Stromal cell of bone marrow (primary cell): ENCODE data around the gene MAD2L1.
A peak's percentile ranks its signal among the peaks of the same experiment; 100 is the strongest.

Source experiments
- DNase-seq: peaks from one replicate; pipeline ENCODE4 v3.0.0-alpha.2; 2012; ENCODE audit warnings: low read depth

The MAD2L1 gene

DNA sequence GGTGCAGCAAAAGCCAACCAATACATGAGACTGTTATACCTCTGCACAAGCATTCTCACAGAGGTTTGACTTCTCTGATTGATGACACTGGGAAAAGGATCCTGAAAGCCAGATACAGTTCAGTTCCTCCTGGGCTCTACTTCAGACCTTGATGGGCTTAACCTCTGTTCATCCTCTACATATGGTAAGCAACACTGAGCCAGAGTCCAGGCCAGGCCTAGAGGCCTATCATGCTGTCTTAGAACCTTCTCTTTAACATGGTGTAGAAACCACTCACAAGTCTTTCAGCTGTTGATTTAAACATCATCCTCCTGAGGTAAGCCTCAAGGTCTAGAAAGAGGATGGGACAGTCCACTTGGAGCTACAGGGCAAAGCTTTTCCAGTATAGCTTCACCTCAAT is 9.2 kb downstream of the MAD2L1 start:
- DNase-seq: no peak

DNA sequence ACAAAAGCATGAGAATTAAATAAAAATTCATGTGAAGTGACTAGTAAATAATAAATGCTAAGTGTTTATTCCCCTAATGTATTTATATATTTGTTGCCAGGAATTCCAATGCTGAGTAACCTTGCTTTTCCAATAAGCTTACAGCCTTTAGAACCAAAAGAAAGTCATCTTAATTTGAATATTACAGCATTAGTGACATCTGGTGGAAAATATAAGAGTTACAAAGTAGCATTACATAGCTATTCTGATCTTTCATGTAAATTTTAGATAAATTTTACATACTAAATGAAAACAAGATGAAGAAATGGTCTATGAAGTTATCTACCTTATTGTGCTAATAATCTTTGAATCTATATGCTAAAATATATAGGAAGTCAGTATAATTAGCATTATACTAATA is 10.4 kb downstream of the MAD2L1 start:
- DNase-seq: no peak

DNA sequence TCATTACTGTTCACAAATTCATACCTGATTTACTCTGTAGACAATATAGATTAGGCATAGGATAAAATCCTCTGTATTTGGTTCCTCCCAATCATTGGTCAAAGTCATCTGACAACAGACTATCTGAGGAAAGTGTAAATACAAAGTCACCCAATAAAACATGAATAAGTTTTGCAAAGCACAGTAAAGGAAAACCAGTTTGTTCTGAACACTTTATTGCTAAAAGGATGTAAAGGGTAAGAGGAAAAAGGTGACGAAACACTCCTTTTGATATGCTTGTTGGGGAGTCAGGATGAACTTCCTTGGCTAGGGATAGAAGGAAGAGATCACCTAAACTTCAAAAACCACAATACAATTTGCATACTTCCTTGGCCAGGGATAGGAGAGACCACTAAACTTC is 10.9 kb downstream of the MAD2L1 start:
- no peak for DNase-seq

DNA sequence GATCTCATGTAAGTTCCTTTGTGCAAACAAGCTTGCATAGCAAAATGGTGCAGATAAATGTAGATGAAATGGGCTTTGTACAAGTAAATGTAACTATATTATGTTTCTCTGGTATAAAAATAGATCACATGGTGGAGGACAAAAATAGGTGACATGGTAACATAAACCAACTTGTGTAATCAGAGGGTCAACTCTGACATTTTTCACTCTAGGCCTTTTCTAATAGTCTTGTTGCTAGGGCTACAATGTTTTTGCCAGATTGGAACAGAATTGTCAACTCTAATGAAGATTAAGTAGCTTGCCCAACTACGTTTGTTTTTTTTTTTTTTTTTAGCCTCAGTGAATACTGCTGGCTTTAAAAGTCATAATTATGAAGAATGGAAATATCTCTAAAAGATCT is 11.5 kb downstream of the MAD2L1 start:
- DNase-seq: no peak

DNA sequence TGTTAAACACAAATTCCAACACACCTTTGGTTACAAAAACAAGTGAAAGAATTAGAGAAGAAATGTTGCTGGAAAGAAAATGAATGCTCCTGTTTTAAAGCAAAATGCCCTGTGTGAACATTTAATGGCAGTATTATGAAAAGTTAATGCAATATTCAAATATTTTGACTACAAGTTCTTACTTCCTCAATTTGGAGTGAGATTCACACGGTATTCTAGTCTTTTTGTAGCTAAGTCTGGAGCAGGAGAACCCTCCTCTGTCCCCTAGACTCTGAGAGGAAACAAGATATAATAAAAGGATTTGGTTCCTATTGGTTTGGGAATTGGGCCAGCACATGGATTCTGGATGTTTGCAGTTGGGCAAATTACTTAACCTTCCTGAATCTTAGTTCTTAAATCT is 12.7 kb downstream of the MAD2L1 start:
- no peak for DNase-seq

DNA sequence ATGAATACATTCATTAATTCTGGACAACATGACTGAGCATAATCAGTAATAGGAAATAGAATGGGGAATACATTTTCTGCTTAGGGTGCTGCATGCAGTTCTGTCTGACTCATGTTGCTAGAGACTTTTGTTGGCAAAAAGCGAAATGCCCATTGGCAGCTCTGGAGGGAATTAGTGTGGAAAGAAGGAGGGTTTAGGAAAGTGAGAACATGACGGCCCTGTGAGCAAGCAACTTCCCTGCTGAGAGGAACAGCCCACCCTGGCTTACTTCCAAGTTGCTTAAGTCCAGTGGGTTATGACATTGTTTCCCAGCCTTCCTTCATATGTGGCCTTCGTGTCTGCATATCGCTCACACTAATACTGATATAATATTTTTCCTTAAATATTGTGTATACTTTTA is 13.8 kb downstream of the MAD2L1 start:
- peak; percentile 95 for DNase-seq

DNA sequence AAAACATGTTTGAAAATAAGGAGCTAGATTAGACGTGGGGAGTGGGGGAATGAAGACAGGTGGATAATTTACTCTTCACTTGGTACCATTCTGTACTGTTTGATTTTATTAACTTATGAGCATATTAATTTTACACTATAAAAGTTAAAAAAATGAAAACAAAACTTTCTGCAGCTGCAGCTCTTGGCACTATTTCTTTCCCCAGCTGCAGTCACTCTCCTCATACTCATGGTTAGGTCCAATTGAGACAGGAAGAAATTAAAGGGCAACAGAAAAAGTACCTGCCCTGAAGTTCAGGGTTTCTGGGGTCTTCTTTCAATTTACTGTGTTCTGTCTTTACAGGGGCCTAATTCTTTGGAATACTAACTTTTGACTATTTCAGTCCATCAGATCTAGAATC is 15.4 kb downstream of the MAD2L1 start:
- DNase-seq: no peak

DNA sequence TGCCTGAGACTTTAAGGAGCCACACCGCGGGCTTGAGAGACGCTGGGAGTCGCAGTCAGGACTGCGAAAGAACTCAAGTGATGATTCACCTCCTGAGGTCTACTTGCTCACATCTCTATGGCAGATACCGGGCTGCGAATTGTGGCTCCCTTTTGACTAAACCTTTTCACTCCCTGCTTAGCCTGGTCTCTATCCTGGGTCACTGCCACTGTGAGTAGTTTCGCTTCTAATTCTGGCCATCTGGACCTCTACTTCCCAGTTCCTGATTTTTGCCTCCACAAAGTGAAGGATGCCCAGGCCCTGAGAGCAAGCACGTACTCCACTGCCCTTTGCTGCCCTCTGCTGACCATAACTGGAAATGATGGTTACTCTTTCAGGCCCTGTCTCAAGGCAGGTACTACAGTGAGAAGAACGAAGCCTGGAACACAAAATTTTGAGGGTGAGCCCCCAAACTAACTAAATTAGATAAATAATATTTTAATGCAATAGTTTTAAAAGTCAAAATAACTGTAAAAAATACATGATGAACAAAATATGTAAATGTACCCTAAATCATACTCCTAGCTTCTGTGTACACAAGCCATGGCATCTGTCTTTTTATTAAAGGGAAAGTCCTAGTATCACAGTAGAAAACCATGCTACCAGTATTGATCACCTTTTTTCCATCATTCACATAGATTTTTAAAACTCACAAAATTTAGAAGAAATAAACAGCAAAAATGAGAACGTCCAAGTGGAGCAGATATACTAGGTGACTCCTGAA is 16.7 kb downstream of the MAD2L1 start:
- peak; percentile 86 for DNase-seq

DNA sequence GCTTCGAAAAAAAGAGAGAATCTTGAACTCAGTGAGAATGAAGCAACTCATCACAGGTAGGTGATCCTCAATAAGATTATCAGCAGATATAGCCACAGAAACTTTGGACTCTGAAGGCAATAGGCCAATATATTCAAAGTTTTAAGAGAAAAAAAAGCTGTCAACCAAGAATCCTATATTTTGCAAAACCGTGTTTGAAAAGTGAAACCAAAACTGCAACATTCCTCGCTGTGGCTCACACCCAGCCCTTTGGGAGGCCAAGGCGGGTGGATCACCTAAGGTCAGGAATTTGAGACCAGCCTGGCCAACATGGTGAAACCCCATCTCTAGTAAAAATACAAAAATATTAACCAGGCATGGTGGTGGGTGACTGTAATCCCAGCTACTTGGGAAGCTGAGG is 22.8 kb downstream of the MAD2L1 start:
- DNase-seq: no peak

DNA sequence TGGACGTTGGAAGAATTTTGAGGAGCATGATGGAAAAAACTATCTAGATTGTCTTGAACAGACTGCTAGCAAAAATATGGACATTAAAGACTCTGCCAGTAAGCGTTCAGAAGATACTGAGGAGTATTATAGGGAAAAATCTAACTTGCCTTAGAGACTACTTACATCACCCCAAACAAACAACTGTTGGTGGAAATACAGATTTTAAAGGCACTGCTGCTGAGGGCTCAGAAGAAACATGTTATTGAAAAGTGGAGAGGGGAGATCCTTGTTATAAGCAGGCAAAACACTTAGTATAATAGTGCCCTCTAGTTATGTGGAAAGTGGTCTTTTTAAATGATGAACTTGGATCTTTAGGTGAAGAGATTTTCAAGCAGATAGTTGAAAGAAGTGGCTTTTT is 29.2 kb downstream of the MAD2L1 start:
- no peak for DNase-seq

DNA sequence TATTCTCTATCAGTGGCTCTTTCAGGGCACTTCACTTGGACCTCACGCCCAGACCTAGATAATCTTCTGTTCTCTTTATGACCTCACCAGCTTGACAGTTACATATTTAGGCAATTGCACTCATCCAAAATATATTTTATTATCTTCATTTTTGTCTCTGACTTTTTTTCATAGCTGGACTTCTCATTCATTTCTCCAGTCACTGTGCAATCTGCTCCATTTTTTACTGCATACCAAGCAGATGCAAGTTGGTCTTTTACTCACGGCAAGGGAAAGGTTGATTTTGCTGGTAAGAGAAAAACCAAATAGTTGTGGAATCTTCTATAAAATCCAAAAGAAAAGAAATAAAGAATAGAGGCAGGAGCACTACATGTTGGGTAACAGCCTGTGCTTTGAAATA is 31.7 kb downstream of the MAD2L1 start:
- DNase-seq: no peak

DNA sequence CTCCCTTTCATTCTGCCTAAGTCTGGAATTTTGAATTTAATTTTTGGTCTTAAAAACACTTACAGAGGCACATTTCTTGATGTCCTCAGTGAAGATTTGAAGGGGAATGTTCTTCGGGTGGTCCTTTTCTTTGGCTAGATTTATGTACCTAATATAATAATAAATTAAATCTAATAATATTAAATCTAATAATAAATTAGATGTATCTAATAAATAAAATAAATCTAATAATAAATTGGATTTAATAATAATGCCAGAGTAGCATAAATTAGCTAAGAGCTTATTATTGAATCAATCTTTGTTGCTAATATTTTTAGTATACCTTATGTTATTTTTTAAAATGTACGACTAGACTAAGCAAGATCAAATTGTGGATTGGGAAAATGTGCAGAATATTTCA is 39.8 kb downstream of the MAD2L1 start:
- DNase-seq: no peak

DNA sequence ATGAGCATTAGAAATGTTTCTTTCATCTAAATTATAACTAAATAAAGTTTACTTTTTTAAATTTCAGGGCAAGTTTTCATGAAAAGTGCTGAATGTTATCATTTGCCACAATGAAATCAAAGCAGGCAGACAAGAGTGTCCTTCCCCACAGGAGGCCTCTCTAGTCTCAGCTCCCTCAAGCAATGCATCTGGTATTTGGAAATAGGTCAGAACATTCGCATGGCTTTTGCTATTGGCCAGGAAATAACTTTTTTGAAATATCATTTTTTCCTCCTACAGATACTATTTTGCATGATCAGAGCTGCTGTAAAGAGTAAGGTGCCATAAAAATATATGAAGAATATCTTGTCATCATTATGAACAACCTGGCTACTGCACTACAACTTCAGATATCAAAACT is 41.1 kb downstream of the MAD2L1 start:
- no peak for DNase-seq

DNA sequence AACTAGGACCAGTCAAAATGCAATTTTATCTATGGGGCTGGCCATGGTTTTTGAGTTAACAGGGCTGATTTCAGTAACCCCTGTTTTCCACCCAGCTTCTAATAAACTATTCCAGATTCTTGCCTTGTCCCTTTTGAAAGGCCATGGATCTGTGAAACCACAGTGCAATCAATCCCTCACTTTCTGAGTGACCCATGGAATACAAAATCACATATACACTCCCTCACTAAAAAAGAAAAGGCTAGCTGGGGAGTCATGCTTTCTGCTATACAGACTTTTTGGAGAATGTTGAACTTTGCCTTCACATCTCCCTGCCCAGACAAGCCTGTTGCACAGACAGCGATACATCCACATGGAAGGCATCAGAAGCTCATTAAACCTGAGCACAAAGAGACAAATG is 47.9 kb downstream of the MAD2L1 start:
- peak; percentile 20 for DNase-seq

DNA sequence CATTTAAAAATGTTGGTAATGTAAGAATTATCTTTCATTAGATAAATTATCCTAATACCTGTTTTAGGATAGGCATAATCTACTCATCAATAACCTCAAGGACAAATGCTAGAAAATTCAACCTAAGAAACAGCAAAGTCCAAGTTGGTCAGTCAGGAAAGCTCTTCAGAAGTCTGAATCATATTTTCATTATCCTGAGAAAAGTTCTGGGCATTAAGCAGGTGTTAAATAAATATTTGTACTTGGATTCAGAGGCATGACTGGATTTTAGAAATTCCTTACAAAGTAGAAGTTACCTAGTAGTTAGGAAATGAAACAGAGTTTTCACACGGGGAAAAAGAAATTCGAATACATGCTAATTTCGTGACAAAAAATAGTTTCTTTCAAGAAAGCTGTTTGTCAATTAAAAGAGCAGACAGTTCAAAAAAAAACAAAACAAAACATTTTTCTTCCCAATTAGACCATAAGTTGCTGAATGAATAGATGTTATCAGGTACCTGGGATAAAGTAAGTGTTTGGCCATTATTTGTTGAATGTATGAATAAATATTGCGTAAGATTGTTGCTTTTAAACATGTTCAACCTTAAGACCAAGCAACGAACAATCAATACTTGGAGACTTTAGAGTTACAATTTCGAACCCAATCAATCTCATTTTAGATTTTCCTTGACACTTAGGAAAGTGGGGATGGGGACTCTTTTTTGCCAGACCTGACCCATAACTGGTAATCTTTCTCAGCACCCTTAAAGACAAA is 48.5 kb downstream of the MAD2L1 start:
- DNase-seq: no peak

DNA sequence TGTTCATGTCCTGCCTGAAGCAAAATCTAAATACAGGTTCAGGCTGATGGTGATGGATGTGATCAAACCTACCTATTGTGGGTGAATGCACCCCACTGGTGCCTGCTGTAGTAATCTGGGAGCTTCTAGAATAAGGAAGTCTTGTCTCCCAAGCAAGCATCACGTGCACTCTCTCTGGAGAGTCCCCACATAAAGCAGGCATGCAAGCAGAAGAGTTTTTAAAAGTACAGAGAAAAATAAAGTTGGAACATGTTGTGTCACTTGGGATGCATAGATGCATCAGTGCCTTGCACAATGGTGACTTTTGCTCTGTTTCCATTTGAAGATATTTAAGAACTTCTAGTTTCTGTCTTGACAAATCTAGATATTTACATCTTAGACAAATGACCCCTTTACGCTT is 54.9 kb downstream of the MAD2L1 start:
- no peak for DNase-seq

DNA sequence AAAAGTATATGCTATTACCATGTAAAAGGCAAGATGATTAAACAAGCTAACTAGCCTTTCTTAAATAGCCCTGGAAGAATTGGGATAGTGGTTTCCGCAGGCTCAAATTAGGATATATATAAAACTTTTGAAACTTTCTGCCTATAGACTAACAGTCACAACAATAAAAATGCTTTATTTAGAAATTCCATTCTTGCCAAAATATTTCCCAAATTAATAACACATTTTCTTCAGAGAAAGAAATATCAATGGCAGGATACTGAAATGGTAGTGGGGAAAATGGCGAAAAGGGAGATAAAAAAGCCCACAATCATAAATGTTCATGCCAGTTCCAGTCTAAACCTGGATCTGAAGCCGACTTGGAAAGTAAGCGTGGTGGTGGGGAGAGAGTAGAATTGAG is 56.0 kb downstream of the MAD2L1 start:
- DNase-seq: no peak

DNA sequence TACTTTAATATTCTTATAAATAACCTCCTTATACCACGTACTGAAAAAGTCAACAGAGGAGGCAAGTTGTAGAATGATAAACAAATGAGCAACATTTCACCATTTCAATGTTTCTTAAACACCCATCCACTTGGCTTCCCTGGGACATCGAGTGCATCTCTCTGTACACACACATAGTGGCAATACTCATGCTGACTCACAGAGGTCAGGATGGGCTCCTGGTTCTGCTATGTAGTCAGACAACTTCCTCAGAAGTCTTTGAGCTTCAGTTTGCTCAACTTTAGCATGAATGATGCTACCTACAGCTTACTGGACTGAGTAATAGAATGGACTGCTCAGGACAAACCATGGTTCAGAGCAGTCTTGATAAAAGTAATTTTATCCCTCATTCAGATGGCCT is 56.9 kb downstream of the MAD2L1 start:
- peak; percentile 67 for DNase-seq

DNA sequence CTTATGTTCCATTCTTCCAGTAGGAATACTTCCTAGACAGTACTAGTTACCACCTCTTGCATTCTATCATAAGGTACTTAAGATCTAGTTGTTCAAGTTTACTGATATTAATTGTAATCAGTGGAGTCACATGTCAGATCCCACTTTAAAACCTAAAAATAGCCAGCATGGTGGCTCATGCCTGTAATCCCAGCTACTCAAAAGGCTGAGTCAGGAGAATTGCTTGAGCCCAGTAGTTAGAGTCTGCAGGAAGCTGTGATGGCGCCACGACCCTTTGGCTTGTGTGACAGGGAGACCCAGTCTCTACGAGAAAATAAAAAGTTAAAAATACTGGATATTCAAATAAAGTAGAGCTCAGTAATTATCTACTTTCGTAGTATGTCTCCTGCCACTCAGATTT is 57.7 kb downstream of the MAD2L1 start:
- DNase-seq: no peak

DNA sequence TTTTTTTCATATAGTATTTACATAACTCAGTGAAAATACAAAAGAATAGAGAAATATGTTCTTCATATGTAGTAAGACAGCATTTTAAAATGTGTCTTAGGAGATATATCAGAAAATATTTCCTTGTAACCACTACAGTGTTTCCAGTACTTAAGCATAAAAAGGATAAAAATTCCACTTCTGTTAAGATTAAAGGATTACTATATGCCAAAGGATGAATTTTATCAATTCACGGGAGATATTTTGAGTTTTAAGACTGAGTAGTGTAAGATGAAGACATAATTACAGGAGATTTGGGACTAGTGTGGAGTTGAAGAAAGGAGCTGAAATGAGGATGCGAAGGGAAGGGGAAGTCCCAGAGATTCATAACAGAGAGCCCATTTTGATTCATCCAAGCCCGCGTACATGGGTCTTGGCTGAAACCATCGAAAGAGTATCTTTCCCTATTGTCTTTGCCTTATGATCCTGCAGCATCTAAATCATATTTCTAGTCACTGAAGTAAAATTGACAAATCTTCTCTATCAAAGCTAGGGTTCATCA is 58.7 kb downstream of the MAD2L1 start:
- no peak for DNase-seq

DNA sequence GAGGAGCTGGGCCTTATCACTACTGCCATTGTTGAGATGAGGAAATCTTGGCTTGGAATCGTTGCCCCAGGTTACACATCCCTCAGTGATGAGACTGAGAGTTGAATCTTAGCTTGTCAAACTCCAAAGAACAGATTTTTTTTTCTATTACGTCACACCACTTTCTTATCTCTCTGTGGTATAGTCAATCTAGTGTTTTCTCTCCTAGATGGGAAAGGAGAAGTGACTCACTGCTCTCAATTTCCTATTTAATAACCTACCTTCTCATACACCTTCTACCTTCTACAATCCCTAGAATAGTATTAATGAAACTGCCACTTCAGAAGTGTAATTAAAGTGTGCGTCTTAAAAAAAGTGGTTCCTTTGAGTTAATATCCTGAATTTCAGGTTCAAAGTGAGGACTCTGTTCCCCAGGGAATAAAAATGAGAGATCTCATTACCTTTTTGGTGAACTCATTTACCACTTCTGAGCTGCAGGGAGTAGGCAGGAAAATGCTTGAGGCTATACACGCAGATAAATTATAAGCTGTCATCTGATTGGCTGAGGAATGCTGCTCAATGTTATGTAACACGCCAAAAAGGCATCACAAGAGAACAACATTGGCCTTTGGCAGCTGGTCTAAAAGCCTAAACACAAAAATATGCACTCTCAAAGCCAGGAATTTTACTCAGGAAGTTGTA is 59.3 kb downstream of the MAD2L1 start:
- peak; percentile 78 for DNase-seq
